ENCODE data around the gene ZHX3.

DNA sequence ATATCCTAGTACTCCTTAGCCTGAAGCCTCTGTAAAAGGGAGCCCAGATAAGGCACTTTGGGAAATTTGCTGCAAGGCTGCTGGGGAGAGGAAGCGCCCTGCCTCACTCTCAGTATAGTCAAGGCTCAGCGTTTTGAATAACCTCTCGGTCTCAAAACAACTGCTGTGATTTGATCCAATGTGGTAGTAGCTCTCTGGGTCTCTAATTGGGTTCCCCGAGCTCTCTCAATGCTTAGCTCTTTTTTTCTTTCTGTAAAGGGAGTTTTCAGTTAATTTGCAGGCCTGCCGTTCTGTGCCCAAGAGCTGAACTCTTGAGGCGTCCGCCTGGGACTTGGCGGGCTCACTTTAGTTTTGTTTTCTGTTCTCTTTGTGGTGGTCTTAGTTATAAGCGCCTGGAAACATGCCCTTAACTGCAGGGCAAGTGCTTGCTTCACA is 41.2 kb downstream of the ZHX3 start:
- TF ChIP-seq POLR2A (IDR thresholded peaks at IDR 0.05; ENCODE audit: low read depth, low read length) (no peak), POLR2AphosphoS5 (IDR thresholded peaks at IDR 0.05; ENCODE audit: low read depth, low read length) (no peak), SPI1 (IDR thresholded peaks at IDR 0.05; ENCODE audit: low read depth, low read length) (no peak)

Measured in GM12891 (cell line).